IMR-90 (cell line): ENCODE data around the gene SLC25A21. TPM values are rescaled to one million over a fixed set of nuclear protein-coding genes. Genes with fewer than 3 reads are reported as not detected.

ENCODE experiments used
- ATAC-seq: fragments of 200-7000 bp; cut with Tn5 transposase; 2 replicates; pipeline ENCODE4 v1.9.1; 2020; ENCODE audit warnings: low read depth, mild to moderate bottlenecking, moderate library complexity
- BruUV-seq: library from RNA; stranded (reverse); fragments of 400-500 nt; replicated peaks from 2 replicates; lab custom pipeline; 2021; lab: Mats Ljungman, UMichigan
- CTCF ChIA-PET: fragments of 300-600 bp; formaldehyde crosslinking; extraction: SDS; loops from one replicate; lab custom pipeline; 2021; ENCODE audit warnings: antibody characterized with exemption; lab: Yijun Ruan, JAX
- POLR2A ChIA-PET: fragments of 300-600 bp; sonication (Branson Sonifier 250); formaldehyde crosslinking; loops from one replicate; lab custom pipeline; 2022; ENCODE audit warnings: antibody characterized with exemption; ENCODE audit not compliant: unreplicated experiment; lab: Charles Lee
- DNase-seq: peaks from one replicate; pipeline ENCODE4 v3.0.0; 2013
- H2AFZ ChIP-seq: replicated peaks from 2 replicates; pipeline ENCODE3; 2013; ENCODE audit warnings: low read length, mild to moderate bottlenecking; ENCODE audit not compliant: poor library complexity
- H2AK5ac ChIP-seq: 2 replicates; pipeline ENCODE4 v1.6.1; 2013; ENCODE audit warnings: low read depth, low read length, inconsistent platforms
- H2AK9ac ChIP-seq: replicated peaks from 2 replicates; pipeline ENCODE3; 2013; ENCODE audit warnings: mild to moderate bottlenecking, low read depth, low read length, moderate library complexity; ENCODE audit not compliant: poor library complexity
- H2BK120ac ChIP-seq: 2 replicates; pipeline ENCODE4 v1.6.1; 2013; ENCODE audit warnings: low read depth, low read length, inconsistent platforms
- H2BK15ac ChIP-seq: 3 replicates; pipeline ENCODE4 v1.6.1; 2013; ENCODE audit warnings: low read depth, low read length, inconsistent platforms
- H2BK20ac ChIP-seq: 2 replicates; pipeline ENCODE4 v1.6.1; 2013; ENCODE audit warnings: low read depth, mild to moderate bottlenecking, inconsistent platforms, low read length, moderate library complexity
- H2BK5ac ChIP-seq: 2 replicates; pipeline ENCODE4 v1.6.1; 2013; ENCODE audit warnings: mild to moderate bottlenecking, low read depth, low read length, inconsistent platforms; ENCODE audit not compliant: poor library complexity, severe bottlenecking
- H3K14ac ChIP-seq: replicated peaks from 2 replicates; pipeline ENCODE4 v1.6.1; 2013; ENCODE audit warnings: low read depth, low read length, inconsistent platforms
- H3K18ac ChIP-seq: 2 replicates; pipeline ENCODE4 v1.6.1; 2013; ENCODE audit warnings: low read depth, low read length, control low read depth
- H3K23ac ChIP-seq: 2 replicates; pipeline ENCODE4 v1.6.1; 2013; ENCODE audit warnings: low read depth, low read length, inconsistent platforms
- H3K27ac ChIP-seq: 2 replicates; pipeline ENCODE4 v1.5.1; 2013; ENCODE audit warnings: mild to moderate bottlenecking, control low read depth, low read length; ENCODE audit not compliant: insufficient read depth
- H3K27me3 ChIP-seq: 2 replicates; pipeline ENCODE4 v1.6.1; 2013; ENCODE audit warnings: low read length; ENCODE audit not compliant: control insufficient read depth, insufficient read depth
- H3K36me3 ChIP-seq: 2 replicates; pipeline ENCODE4 v1.6.1; 2013; ENCODE audit warnings: low read length, mixed read lengths; ENCODE audit not compliant: control insufficient read depth, insufficient read depth
- H3K4ac ChIP-seq: 2 replicates; pipeline ENCODE4 v1.6.1; 2013; ENCODE audit warnings: low read depth, low read length, inconsistent platforms
- H3K4me1 ChIP-seq: 2 replicates; pipeline ENCODE4 v1.6.1; 2013; ENCODE audit warnings: low read length, mixed read lengths; ENCODE audit not compliant: control insufficient read depth, insufficient read depth
- H3K4me2 ChIP-seq: 2 replicates; pipeline ENCODE4 v1.6.1; 2013; ENCODE audit warnings: low read depth, mild to moderate bottlenecking, control low read depth, low read length, moderate library complexity
- H3K4me3 ChIP-seq: 2 replicates; pipeline ENCODE4 v1.5.1; 2013; ENCODE audit warnings: low read depth, mild to moderate bottlenecking, control low read depth, low read length, moderate library complexity; ENCODE audit not compliant: insufficient read depth
- H3K56ac ChIP-seq: 2 replicates; pipeline ENCODE4 v1.6.1; 2013; ENCODE audit warnings: low read length, inconsistent platforms; ENCODE audit not compliant: insufficient read depth; ENCODE audit errors: extremely low read depth
- H3K79me1 ChIP-seq, 2 experiments: 2 replicates each; pipeline ENCODE4 v1.6.1; 2013; ENCODE audit warnings: low read length in 2 of 2, inconsistent platforms in 1 of 2, low read depth in 1 of 2
- H3K9ac ChIP-seq: 2 replicates; pipeline ENCODE4 v1.6.1; 2013; ENCODE audit warnings: low read depth, low read length, control low read depth
- H3K9me1 ChIP-seq: 2 replicates; pipeline ENCODE4 v1.6.1; 2013; ENCODE audit warnings: low read length, inconsistent platforms; ENCODE audit not compliant: insufficient read depth
- H3K9me3 ChIP-seq: 2 replicates; pipeline ENCODE4 v1.6.1; 2013; ENCODE audit warnings: low read length; ENCODE audit not compliant: control insufficient read depth, insufficient read depth
- H4K20me1 ChIP-seq: 2 replicates; pipeline ENCODE4 v1.6.1; 2013; ENCODE audit warnings: low read length, inconsistent platforms; ENCODE audit not compliant: insufficient read depth
- H4K5ac ChIP-seq: 2 replicates; pipeline ENCODE4 v1.6.1; 2013; ENCODE audit warnings: mild to moderate bottlenecking, low read depth, low read length, control low read depth
- H4K8ac ChIP-seq, 2 experiments: 2 replicates each; pipeline ENCODE4 v1.6.1; 2013; ENCODE audit warnings: low read depth in 2 of 2, low read length in 2 of 2, control low read depth in 1 of 2, inconsistent platforms in 1 of 2
- H4K91ac ChIP-seq: 2 replicates; pipeline ENCODE4 v1.6.1; 2013; ENCODE audit warnings: low read depth, low read length, inconsistent platforms; ENCODE audit not compliant: insufficient read depth
- CTCF ChIP-seq: conservative IDR thresholded peaks from 2 replicates; pipeline ENCODE4 v1.5.1; 2012; ENCODE audit warnings: mild to moderate bottlenecking, low read depth, low read length, improper control_type of control experiment
- ELK1 ChIP-seq: fragments of 150-350 bp; IDR thresholded peaks from 2 replicates; pipeline ENCODE4 v1.6.1; 2016; ENCODE audit warnings: low read depth, mild to moderate bottlenecking, low read length, moderate library complexity, borderline replicate concordance
- NFE2L2 ChIP-seq: fragments of 150-350 bp; IDR thresholded peaks from 2 replicates; pipeline ENCODE4 v1.6.1; 2016; ENCODE audit warnings: low read depth, mild to moderate bottlenecking, low read length
- RAD21 ChIP-seq: IDR thresholded peaks from 2 replicates; pipeline ENCODE4 v1.6.1; 2012; ENCODE audit warnings: low read length, improper control_type of control experiment
- SMC3 ChIP-seq: fragments of 150-350 bp; IDR thresholded peaks from 2 replicates; pipeline ENCODE4 v1.6.1; 2016; ENCODE audit warnings: low read depth, mild to moderate bottlenecking, antibody characterized with exemption, low read length, moderate library complexity
- WGBS, 2 experiments: methylation state at CpG; one replicate each; pipeline versions ENCODE4 v1.1.5 to v1.1.7; 2013; ENCODE audit warnings: missing lambda C conversion rate in 2 of 2; ENCODE audit not compliant: insufficient read length in 1 of 2; ENCODE audit errors: extremely low coverage in 2 of 2; 5-methylcytosine and 5-hydroxymethylcytosine counted together
- dilution Hi-C: fragments of 300-500 bp; cut with HindIII; formaldehyde crosslinking; loops from one replicate; pipeline ENCODE4 v1.14.3; 2018; ENCODE audit warnings: low sequenced_read_pairs; ENCODE audit not compliant: unreplicated experiment
- in situ Hi-C: fragments of 300-500 bp; cut with MboI; formaldehyde crosslinking; loops from 3 replicates; pipeline ENCODE4 v1.14.3; 2019; ENCODE audit warnings: low sequenced_read_pairs, inconsistent platforms, mixed read lengths
- intact Hi-C: fragments of 100-400 bp; cut with micrococcal nuclease; formaldehyde crosslinking; loops from 2 replicates; pipeline ENCODE4 v1.10.0; 2022
- polyA plus RNA-seq, 3 experiments: library from polyadenylated mRNA; depleted of rRNA; stranded (reverse); fragments of >200 nt; gene quantifications; 2 replicates each; pipeline ENCODE4 v1.2.3, GENCODE V29; 2012; ENCODE audit warnings: low replicate concordance in 1 of 3
- total RNA-seq: library from RNA; depleted of rRNA; stranded (reverse); fragments of >200 nt; gene quantifications from 2 replicates; pipeline ENCODE4 v1.2.3, GENCODE V29; 2012

Gene SLC25A21
- total and polyA plus RNA-seq, 2 of the 4 experiments (the other 2 are of a cell fraction): 0.62 to 0.90 TPM

GRCh38 chr14:36941783-36942521 is 230.5 kb downstream of the SLC25A21 start:
- no peak overlapping the region for H4K8ac ChIP-seq
- TF ChIP-seq SMC3 (peak; percentile 61), CTCF (peak; percentile 88), NFE2L2 (no peak), ELK1 (no peak), RAD21 (peak; percentile 78)
- no peak overlapping the region for H2AK9ac ChIP-seq
- no peak overlapping the region for H2AK5ac ChIP-seq
- ATAC-seq (peak; percentile 88), DNase-seq (peak; percentile 64)
- no peak overlapping the region for H4K5ac ChIP-seq
- intact Hi-C loops: loop anchor here (2.0 to 5.0 kb wide), 3 partner anchors 293 to 1060 kb away; no protein-coding TSS in a partner anchor
- WGBS, 2 experiments: 0% methylated on average over 2 of the region's 12 CpGs; no CpG with 5 or more reads in 1 of the 2 experiments
- in situ Hi-C loops: no loop called here
- H3K23ac ChIP-seq: no peak overlapping the region
- no peaks in the 10 kb centered on the region; a peak in 1 of 4 replicates for H3K79me1 ChIP-seq
- H3K4ac ChIP-seq: no peak overlapping the region
- H3K9me3 ChIP-seq: no peaks in the 10 kb centered on the region
- dilution Hi-C loops: no loop called here
- no peak overlapping the region for H2BK5ac ChIP-seq
- H3K36me3 ChIP-seq: no peaks in the 10 kb centered on the region
- H2BK15ac ChIP-seq: no peak overlapping the region
- no peaks in the 10 kb centered on the region for H3K27me3 ChIP-seq
- peaks cover 9% of the 10 kb centered on the region for H3K9me1 ChIP-seq
- H3K14ac ChIP-seq: no peak overlapping the region
- no peak overlapping the region for H2BK120ac ChIP-seq
- ChIA-PET POLR2A (interaction anchor here (0.6 to 1.0 kb wide), 2 partner anchors 131 to 285 kb away, joined by 3 to 5 read pairs; no protein-coding TSS in a partner anchor), CTCF (interaction anchor here (0.6 to 2.6 kb wide), 26 partner anchors 9 to 1059 kb away, joined by 3 to 15 read pairs (median 4); no protein-coding TSS in a partner anchor)
- no peak overlapping the region for H2AFZ ChIP-seq
- no peak overlapping the region for H3K4me2 ChIP-seq
- H3K9ac ChIP-seq: no peak overlapping the region
- H3K27ac ChIP-seq: no peak overlapping the region
- no peak overlapping the region for H2BK20ac ChIP-seq
- peaks cover 3% of the 10 kb centered on the region for H3K4me1 ChIP-seq
- no peak overlapping the region for H3K18ac ChIP-seq
- no peak overlapping the region for H3K4me3 ChIP-seq
- H4K91ac ChIP-seq: no peak overlapping the region
- H4K20me1 ChIP-seq: no peaks in the 10 kb centered on the region
- H3K56ac ChIP-seq: no peak overlapping the region
- BruUV-seq: no TSS peak
